RWPE1 (cell line): Measurements from ENCODE around the gene SPHK2.

ENCODE experiments used
- CTCF ChIA-PET: fragments of 350-600 bp; sonication (Branson Sonifier 250); formaldehyde crosslinking; extraction: SDS; loops from one replicate; lab custom pipeline; 2021; lab: Yijun Ruan, JAX
- POLR2A ChIA-PET: fragments of 400-600 bp; formaldehyde crosslinking; extraction: SDS; loops from one replicate; lab custom pipeline; 2020; ENCODE audit warnings: antibody characterized with exemption; ENCODE audit not compliant: low non-redundant PET; lab: Yijun Ruan, JAX
- DNase-seq: peaks from one replicate; pipeline ENCODE4 v3.0.0; 2012; ENCODE audit warnings: low spot score
- H3K27ac ChIP-seq: fragments of 450-650 bp; 2 replicates; pipeline ENCODE4 v1.5.1; 2017
- CTCF ChIP-seq: fragments of 450-650 bp; conservative IDR thresholded peaks from 2 replicates; pipeline ENCODE4 v1.5.1; 2017; ENCODE audit warnings: low read depth, mild to moderate bottlenecking

SPHK2 gene

DNA sequence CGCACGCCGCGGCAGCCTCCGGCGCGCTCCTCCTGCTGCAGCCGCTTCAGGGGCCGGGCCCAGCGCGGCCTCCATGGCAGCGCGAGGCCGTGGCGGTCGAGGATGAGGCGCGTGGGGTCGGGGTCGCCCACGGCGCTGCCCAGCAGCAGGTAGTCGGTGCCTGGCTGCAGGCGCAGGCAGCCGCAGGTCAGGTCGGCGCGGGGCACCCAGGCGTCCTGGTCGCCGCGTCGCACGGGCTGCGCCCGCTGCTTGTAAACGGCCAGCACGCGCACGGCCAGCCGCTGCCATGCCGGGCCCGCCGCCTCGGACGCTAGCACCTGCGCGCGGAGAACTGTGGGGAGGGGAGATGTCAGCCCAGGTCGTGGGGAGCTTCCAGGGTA is 42.4 kb downstream of the SPHK2 start:
- no peak for TF ChIP-seq CTCF
- no peak for DNase-seq
- ChIA-PET POLR2A (no interaction called here), CTCF (interaction anchor here (0.6 kb wide), 1 partner anchor 465 kb away, joined by 7 read pairs; no protein-coding TSS in a partner anchor)
- peak overlapping the region; percentile 80 for H3K27ac ChIP-seq

DNA sequence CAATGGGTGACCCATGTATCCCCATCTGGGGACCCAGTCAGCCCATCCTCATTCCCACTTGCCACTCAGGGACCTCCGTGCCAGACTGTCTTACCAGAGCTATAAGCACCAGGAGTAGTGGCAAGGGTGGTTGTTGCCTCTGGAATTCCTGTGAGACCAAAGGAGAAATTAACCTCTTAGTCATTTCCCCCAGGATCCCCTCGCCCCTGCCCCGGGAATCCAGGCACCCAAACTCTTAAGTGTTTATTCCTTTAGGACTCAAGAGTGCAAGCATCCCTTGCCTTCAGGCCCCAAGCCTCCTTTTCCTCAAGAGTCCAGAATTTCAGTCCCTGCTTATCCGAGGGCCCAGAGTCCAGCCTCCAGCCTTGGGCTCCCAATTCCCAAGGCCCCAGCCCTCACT is 44.4 kb downstream of the SPHK2 start:
- POLR2A ChIA-PET, result no interaction called here
- no peak for DNase-seq
- no peak for TF ChIP-seq CTCF
- CTCF ChIA-PET, result interaction anchor here (0.5 to 0.6 kb wide), 2 partner anchors 13 to 1530 kb away, joined by 3 read pairs; no protein-coding TSS in a partner anchor
- no peak overlapping the region for H3K27ac ChIP-seq

DNA sequence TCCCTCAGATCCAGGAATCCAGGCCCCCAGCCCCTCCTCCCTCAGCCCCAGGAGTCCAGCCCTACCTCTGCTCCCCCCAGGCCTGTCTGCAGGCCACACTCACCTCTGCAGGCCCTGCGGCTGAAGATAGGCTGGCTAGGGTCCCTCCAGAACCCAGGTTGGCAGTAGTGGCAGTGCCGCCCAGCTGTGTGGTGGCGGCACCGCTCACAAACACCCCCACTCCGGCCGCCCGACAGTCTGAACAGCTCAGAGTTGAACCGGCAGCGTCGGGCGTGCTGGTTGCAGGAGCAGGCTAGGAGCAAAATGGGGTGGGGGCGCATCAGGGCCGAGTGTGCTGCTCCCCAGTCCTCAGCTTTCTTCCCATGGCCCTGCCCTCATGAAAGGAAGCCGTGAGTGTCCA is 45.2 kb downstream of the SPHK2 start:
- ChIA-PET CTCF (interaction anchor here (1.3 kb wide), 1 partner anchor 11 kb away, joined by 3 read pairs; no protein-coding TSS in a partner anchor), POLR2A (no interaction called here)
- no peak for TF ChIP-seq CTCF
- no peak overlapping the region for H3K27ac ChIP-seq
- DNase-seq, result no peak

- H3K27ac ChIP-seq, result no peak overlapping the region
- no peak for TF ChIP-seq CTCF
- CTCF ChIA-PET, result interaction anchor here (1.0 kb wide), 1 partner anchor 10 kb away, joined by 3 read pairs; no protein-coding TSS in a partner anchor
- POLR2A ChIA-PET, result no interaction called here
- no peak for DNase-seq
Measured at GRCh38 chr19:48665786-48666185, 46.5 kb downstream of the SPHK2 start.

- ChIA-PET POLR2A (no interaction called here), CTCF (no interaction called here)
- no peak for TF ChIP-seq CTCF
- no peak overlapping the region for H3K27ac ChIP-seq
- no peak for DNase-seq
Measured at GRCh38 chr19:48668332-48668731, 49.0 kb downstream of the SPHK2 start.

DNA sequence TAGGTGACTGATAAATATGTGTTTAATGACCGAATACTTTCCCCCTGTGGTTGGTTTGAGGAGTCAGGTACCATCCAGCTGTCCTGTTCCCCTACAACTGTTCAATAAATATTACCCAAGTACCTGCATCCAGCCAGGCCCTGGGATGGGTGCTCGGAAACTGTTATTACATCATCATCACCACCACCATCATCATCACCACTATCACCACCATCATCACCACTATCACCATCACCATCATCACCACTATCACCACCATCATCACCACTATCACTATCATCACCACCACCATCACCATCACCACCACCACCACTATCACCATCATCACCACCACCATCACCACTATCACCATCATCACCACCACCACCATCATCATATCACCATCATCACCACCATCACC is 49.5 kb downstream of the SPHK2 start:
- CTCF ChIA-PET, result no interaction called here
- POLR2A ChIA-PET, result no interaction called here
- DNase-seq, result no peak
- no peak for TF ChIP-seq CTCF
- no peak overlapping the region for H3K27ac ChIP-seq
